Choroid plexus epithelial cell (primary cell): Measurements from ENCODE around the gene PKD1.

Experiments
- DNase-seq: peaks from one replicate; pipeline ENCODE4 v3.0.0-alpha.2; 2010; ENCODE audit warnings: low read depth
- H3K4me3 ChIP-seq: 2 replicates; pipeline ENCODE4 v1.5.1; 2011; ENCODE audit warnings: low read depth, mild to moderate bottlenecking, control low read depth, low read length, moderate library complexity
- CTCF ChIP-seq: conservative IDR thresholded peaks from 2 replicates; pipeline ENCODE4 v1.5.1; 2011; ENCODE audit warnings: low read depth, mild to moderate bottlenecking, control low read depth, inconsistent platforms, low read length, moderate library complexity

The PKD1 gene

GRCh38 chr16:2082983-2083364, 52.7 kb downstream of the PKD1 start:
- DNase-seq = no peak
- H3K4me3 ChIP-seq = no peak overlapping the region
- TF ChIP-seq CTCF = no peak

GRCh38 chr16:2082171-2082982, 53.3 kb downstream of the PKD1 start:
- no peak for TF ChIP-seq CTCF
- peak; percentile 36 for DNase-seq
- no peak overlapping the region for H3K4me3 ChIP-seq

- H3K4me3 ChIP-seq = no peak overlapping the region
- TF ChIP-seq CTCF = no peak
- no peak for DNase-seq
Observed at GRCh38 chr16:2081201-2082084, 54.3 kb downstream of the PKD1 start.

GRCh38 chr16:2079991-2080390, 55.7 kb downstream of the PKD1 start:
- DNase-seq = no peak
- TF ChIP-seq CTCF = no peak
- H3K4me3 ChIP-seq = no peak overlapping the region

- no peak overlapping the region for H3K4me3 ChIP-seq
- TF ChIP-seq CTCF = no peak
- DNase-seq = no peak
Observed at GRCh38 chr16:2079311-2079800, 56.3 kb downstream of the PKD1 start.

- no peak overlapping the region for H3K4me3 ChIP-seq
Observed at GRCh38 chr16:2078691-2079090, 57.0 kb downstream of the PKD1 start.

More at GRCh38 chr16:2078691-2079090, 57.0 kb downstream of the PKD1 start:
- DNase-seq = no peak
- TF ChIP-seq CTCF = no peak
